Measurements from ENCODE around the gene GPR39.

DNA sequence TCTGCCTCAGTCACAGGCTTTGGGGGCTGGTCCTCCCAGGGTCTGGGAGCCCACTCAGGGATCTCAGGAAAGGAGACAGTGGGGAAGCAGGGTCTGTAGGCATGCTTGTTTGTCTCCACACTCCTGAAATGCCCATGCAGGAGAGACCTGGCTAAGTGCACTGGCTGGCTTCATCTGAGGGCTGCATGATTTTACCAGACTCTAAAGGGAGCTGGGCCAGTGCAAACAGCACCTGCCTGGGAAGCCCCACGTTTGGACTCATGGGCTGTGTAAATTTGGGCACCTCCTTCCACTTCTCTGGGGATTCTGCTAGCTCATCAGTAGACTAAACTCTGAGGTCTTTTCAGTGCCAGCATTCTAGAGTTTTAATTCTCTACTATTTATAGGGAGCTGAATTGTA lies 219.7 kb downstream of the GPR39 start:
- no peak for TF ChIP-seq POLR2A (IDR thresholded peaks at IDR 0.05; ENCODE audit: low read depth, low read length)
- TF ChIP-seq, protein P1, sequence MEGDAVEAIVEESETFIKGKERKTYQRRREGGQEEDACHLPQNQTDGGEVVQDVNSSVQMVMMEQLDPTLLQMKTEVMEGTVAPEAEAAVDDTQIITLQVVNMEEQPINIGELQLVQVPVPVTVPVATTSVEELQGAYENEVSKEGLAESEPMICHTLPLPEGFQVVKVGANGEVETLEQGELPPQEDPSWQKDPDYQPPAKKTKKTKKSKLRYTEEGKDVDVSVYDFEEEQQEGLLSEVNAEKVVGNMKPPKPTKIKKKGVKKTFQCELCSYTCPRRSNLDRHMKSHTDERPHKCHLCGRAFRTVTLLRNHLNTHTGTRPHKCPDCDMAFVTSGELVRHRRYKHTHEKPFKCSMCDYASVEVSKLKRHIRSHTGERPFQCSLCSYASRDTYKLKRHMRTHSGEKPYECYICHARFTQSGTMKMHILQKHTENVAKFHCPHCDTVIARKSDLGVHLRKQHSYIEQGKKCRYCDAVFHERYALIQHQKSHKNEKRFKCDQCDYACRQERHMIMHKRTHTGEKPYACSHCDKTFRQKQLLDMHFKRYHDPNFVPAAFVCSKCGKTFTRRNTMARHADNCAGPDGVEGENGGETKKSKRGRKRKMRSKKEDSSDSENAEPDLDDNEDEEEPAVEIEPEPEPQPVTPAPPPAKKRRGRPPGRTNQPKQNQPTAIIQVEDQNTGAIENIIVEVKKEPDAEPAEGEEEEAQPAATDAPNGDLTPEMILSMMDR (IDR thresholded peaks at IDR 0.05; ENCODE audit: extremely low read depth in 1 of 2, insufficient read depth in 1 of 2, low read depth in 1 of 2, low read length in 2 of 2) = no peak
- TF ChIP-seq, protein P2, sequence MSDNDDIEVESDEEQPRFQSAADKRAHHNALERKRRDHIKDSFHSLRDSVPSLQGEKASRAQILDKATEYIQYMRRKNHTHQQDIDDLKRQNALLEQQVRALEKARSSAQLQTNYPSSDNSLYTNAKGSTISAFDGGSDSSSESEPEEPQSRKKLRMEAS (IDR thresholded peaks at IDR 0.05; ENCODE audit: insufficient read depth, insufficient read length) = no peak
